GM19240 (cell line): ENCODE results near the gene RASSF5.
A peak's percentile ranks its signal among the peaks of the same experiment; 100 is the strongest.

Source experiments
- DNase-seq: peaks from one replicate; pipeline ENCODE4 v3.0.0; 2011; ENCODE audit warnings: low spot score; ENCODE audit not compliant: insufficient read length

RASSF5 gene

DNA sequence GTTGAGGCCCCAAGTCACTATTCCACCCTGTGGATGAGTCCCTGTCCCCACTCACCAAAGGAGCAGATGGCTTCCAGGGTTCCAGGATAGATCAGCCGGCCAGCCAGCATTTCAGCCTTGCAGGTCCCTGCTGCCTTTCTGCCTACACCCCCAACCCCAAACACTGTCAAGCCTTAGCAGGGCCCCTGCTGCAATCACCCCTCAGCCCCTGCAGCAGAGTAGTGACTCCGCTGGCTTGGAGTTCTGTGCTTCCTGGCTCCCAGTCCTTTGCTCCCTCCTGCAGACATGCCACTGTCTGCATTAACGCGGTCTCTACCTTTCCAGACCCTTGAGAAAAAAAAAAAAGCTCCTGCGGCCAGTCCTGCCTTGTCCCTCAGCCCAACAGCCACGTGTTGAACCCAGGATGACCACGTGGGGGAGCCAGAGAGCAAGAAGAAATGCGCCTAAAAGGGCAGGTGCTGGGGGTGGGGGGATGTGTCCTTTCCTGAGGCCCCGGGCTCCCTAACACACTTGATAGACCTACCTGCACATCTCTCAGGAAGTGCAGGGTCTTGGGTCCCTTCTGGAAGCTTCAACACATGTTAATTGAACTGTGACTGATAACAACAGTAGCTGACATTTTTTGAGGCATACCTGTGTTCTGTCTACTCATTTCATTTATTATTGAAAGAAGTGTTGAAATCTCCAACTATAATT is 37.4 kb downstream of the RASSF5 start:
- DNase-seq: peak; percentile 73

DNA sequence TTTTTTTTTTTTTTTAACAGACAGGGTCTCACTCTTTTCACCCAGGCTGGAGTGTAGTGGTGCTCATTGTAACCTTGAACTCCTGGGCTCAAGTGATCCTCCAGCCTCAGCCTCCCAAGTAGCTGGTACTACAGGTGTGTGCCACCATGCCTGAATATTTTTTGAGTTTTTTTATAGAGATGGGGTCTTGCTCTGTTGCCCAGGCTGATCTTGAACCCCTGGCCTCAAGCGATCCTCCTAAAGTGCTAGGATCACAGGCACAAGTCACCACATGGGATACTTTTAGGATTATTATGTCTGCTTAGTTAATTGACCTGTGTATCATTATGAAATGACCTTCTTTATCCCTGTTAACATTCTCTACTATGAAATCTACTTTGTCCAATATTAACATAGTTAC is 38.0 kb downstream of the RASSF5 start:
- no peak for DNase-seq

DNA sequence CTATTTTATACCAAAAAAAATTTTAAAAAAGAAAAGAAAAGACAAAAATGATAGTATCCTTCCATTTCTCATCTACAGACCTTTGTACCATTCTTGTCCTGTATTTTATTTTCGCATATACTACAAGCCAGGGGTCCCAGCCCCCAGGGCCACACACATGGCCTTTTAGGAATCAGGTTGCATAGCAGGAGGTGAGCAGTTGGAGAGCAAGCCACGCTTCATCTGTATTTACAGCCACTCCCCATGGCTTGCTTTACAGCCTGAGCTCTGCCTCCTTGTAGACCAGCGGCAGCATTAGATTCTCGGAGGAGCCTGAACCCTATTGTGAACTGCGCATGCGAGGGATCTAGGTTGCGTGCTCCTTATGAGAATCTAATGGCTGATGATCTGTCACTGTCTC is 39.8 kb downstream of the RASSF5 start:
- DNase-seq: no peak

DNA sequence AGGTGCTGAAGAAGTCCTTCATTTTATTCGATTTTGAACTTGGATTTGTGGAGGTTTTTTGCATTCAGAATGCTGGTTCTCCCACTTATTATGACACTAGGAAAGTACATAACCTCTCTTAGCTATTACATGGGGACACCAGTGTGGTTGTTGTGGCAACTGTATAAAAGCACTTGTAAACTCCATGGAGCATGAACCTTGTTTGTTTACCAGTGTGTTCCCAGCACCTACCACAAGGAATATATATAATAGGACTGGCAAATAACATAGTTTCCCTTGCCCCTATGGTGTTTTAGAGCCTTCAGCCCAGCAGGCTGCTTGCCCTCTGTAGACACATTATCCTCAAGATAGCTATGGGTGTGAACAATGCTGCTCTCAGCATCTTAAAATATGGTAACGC is 43.1 kb downstream of the RASSF5 start:
- no peak for DNase-seq

DNA sequence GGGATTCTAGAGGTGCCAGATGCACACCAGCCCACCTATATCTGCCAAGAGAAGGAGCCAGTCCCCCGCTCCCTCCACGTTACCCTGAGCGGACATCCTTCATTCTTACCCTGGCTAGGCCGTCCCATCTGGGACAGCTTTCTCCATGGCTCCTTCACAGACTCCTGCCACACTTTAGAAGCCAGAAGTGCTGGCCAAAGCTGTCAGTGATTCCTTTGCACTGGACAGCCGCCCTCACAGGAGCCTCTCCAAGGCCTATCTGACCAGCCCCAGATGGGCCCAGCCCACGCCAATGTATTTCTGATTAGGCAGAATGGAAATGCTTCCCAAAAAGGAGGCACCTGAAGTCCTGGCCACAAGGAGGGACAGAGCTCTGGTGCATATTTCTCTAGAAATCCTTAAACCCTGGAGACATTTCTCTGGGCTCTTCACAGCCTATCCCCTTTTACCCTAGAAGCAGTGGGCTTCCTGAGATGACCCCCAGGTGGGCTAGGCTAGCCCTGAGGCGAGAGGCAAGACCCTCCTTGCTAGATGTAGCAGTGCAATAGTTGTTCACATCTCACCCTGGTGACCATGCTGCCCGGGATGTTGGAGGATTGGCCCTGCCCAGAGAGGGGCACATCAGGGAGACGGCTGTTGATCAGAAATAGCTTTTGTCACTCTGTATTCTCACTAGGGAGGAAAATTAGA is 44.1 kb downstream of the RASSF5 start:
- DNase-seq: no peak

DNA sequence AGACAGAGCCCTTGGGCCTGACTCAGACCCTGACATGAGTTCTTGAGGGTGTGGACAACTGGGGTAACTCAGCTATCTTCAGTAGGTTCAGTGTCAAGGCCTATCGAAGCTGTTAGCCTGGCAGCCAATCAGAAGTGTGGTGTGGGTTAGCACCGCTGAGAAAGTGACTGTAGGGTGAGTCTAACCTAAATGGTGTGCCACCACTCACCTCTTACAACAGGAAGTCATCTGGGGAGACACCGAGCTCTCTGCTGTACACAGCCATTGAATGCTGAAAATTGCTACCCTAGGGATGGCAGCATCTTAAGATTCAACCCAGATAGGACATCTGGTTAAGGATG is 44.6 kb downstream of the RASSF5 start:
- DNase-seq: no peak

DNA sequence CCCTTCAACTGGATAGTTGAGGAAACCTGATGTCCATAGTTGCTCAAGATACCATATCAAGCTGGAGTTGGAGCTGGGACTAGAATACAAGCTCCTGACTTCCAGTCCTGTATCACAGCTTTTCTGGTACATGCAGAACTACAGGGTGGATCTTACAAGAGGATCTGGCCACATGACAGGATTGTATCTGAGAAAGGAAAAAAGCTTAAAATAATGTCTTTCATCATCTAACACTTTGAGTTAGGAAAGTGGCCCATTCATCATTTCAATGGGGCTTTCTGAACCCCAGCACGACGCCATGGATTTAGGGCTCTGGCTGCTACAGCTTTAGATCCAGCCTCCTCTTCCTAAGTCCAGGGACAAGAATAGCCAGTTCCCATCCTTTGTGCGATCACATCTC is 46.9 kb downstream of the RASSF5 start:
- no peak for DNase-seq

DNA sequence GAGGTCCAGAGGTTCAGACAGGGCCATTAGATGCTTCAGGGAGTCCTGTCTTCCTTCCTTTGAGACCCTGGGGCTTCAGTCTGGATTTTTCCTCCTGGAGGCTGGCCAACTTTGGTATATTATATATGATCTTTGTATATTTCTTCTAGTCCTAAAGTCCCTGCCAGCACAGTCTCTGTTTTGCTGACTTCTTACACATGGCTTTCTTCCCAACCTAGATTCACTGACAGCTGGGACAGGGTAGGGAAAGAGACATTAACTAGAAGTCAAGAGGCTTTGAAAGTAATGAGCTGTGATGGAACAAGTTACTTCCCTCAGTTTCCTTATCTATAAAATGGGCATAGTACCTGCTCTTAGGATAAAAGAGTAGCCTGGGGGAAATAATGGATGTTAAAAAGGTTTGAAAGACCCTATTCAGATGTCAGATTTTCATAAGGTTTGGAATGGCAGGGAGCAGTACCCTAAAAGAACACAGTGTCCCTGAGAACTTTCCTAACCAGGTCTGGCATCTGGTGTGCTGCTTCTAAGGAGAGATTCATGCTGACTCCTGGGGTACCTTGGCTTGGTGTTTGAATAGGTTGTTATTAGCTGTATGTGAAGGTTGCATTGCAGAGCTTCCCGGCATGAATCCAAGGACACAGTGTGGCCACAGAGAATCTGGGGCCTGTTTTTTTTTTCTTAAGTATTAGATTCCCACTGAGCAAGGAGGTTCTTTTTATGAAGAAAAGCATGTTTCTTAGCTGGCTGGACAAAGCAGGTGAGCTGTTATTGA is 47.6 kb downstream of the RASSF5 start:
- DNase-seq: no peak

DNA sequence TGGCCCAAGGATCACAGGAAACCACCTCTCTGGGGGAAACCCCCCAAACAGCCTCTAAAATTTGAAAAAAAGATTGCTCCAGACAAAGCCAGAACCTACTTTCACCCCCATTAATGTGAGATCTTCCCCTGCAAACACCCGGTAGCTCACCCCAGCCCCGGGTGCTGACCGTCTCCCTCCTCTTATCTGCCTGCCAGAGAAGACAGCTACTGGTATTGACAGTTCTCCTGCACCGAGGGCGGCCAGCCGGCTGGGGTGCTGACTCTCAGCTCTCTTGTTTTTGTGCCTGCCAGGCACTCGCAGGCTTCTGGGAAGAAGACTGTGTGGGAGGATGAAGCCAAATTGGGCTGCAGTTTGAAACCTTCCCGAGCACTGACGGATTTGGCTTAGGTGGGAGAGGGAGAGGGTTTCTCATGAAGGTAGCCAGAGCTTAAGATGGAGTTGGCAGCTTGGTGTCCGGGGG is 48.2 kb downstream of the RASSF5 start:
- DNase-seq: no peak

DNA sequence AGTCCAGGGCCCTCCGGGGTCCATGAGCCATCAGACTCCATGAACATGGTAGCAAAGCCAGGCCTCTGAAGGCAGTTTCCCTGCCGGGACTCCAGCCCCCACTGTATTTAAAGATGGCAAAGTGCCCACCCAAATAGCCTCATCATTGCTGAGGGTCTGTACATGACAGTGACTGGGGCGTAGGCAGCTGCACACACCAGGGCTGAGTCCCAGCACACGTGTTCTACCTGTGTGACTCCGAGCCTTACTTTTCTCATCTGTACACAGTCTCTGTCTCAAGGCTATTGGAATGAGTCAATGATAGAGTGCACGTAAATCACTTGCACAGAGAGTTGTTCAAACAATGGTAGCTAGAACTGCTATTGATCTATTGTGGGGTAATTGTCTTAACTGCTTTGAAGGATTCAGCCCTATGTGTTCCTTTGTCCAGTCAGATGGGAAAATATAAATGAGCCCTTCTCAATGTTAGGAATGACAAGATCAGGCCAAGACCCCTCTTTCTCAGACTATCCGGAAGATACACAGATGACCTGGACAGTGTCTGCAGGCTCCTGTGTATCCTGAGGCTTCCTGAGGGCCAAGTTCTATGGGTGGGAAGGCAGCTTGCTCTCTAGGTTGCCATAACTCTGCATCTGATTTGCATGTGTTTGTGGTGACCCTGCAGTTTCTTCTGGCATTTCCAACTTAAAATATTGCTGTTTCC is 48.9 kb downstream of the RASSF5 start:
- DNase-seq: no peak

DNA sequence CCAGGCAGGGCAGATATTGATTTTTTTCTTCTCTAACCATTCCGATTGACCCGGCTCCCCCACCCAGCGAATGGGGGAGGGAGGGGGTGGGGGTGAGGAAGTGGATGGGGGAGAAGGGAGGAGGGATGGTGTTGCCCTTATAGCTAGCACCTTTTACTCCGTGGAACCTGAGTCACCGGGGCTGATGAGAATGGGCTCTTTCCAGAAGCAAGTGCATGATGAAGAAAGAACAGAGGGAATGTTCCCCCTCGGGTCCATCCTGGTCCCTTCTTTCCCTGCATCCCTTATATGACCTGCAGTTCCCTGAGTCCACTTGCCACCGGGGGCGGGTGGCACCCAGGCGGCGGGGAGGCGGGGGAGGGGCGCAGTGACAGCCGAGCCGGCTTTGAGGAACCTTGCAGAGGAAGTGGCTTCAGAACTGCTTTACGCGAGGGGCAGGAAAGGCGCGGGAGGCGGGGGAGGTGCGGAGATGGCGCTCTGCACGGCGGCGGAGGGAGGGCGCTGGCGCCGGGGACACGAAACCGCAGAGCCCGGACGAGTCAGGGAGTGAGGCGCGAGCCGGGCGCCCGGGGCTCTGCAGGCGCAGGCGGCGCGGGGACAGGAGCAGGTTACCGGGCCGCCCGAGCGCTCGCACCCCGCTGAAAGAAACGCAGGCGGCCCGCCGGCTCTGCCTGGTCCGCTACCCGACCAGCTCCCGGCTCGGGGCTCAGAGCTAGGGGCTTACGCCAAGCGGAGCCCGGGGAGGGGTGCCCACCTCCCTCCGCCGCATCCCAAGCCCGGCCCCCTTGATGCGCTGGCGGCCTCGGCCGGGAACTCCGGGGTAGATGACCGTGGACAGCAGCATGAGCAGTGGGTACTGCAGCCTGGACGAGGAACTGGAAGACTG is 49.7 kb downstream of the RASSF5 start:
- no peak for DNase-seq

DNA sequence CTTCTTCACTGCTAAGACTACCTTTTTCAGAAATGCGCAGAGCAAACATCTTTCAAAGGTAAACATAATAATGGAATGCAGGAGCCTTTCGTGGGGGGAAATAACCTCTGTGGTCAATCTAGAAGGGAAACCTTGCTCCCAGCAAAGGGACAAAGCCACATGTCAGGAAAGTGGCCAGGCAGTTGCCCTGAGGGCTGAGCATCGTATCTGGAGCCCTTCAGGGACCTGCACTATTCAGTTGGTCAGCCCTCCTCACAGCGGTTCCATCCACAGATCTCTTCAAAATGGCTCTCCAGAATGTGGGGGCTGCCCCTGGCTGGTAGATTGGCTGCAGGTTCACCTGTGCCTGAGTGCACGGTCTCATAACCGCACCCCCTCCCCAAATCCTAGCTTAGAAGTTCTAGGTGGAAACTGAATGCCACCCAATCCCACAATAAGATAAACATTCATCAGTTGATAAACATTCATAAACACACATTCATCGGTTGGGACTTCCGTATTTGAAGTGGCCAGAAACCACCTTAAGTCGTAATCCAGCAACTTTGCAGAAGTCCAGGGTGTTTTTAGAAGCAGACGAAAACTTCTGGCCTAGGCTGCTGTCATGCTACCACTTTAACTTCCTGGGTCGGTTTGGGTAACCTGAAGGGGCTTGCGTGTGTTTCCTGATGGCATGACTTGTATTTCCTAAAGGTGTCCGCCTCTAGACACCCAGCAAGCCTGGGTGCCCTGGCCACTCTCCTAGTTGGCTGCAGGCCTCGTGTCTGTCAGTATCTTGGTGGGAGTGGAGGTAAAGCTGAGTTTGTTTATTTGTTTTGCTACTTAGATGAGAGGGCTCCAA is 50.5 kb downstream of the RASSF5 start:
- DNase-seq: no peak

DNA sequence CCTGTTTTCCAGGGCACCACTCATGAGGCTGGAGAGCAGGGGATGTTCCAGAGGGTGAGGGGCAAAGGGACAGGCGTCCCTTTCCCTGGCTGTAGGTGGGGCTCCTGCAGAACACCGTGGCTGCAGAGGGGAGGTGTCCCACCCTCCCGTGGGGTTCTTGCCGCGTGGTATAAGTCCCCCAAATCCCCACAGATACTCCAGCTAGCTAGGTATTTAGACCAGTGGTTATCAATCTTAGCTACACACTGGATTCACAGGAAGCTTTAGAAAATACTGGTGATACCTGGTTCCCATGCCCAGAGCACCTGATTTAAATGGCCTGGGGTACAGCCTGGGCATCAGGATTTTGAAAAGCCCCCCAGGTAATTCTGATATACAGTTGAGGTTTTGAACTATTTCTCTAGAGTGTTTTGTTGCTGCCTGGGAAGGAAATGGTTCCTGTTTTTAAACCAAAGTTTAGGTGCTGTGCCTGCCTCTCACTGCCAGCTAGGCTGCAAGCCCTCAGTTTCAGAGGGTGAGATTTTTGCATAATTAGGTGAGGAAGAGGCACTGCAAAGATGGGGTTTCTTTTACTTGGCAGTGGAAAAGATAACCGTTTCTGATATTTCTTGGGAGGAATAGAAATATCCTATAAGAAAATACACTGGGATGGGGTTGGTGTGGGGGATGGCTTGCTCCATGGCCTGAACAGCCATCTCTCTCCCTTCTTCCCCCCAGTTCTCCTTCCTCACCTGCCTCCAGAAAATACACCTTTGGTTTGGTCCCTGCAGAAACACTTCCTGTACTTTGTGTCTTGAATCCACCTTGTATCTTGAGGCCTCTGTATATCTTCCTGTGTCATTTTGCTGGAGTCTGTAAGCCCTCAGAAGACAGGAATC is 51.7 kb downstream of the RASSF5 start:
- DNase-seq: no peak

DNA sequence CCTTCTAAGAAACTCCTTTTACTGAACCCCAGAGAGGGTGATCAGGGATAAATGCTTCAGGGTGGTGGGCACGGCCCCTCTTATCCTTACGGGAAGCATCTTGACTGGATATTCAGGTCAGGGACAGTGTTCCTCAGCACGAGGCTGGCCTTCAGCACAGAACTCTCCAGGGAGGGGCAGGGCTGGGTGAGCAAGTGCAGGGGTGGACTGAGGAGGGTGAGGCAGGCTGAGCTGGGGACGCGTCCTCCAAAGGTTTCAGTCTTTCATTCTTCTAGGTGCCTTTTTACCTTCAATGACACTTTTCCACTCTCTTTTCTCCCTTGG is 52.3 kb downstream of the RASSF5 start:
- DNase-seq: no peak

DNA sequence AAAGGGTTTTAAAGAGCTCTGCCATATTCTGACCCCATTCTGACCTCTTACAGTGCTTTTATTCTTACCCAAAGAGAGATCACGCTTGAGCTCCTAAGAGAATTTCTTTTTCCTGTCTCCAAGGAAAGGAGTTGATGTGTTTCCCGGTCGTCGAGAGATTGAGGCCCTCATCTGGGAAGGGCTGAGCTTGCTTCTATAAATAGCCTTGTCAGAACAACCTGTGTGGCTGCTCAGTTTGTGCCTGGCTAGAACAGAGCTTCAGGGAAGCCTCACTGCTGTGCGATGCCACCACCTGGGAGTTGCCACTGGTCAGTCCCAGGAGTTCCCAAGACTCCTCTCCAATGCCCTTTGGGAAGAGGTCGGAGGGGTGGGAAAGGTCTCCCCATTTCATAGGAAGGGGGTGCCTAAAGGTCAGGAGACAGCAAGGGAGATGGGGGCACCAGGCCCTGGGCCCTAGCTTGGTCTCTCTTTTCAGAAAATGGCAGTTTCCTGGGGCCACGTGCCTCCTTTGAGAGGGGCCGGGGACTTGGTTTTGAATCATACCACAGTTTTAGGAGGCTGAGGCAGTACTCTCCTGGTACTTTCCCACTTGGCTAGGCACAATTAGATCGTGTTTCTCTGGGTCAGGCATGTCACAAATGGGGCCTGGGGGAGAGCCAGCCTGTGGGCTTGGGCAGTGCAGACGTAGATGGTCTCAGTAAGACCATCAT is 52.8 kb downstream of the RASSF5 start:
- DNase-seq: no peak

DNA sequence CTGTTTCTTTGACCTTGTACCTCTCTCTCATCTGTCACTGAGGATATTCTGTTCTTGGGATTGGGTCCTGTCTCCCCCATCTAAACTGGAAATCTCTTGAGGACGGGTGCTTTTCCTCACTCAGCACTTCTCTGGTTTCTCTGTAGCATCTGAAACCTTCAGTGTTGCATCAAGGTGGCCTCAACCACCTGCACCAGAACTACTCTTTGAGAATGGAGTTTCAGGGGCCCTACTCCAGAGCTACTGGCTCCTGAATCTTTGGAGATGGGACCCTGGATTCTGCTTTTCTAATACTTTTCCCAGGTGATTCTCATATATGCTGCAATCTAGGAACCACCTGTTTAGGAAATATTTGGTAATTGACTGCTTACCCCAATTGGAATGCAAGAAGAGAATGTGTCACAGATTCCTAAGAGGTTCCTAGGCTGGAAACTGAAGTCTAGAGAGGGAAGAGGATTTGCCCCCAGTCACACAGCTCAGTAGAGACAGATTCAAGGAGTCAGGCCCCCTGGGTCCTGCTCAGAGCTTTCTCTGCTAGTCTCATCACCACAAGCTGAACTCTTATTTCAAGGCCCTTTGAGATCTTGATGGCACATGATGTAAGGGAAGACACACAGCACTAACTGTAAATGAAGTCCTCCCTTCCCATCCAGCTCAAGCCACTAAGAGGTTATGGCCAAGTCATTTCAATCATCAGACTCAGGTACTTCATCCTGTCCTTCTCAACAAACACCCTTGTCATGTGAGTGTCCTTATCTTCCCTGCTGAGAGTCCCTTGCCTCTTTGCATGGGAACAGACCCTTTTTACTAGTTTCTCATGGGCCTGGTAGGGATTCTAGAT is 56.3 kb downstream of the RASSF5 start:
- no peak for DNase-seq

DNA sequence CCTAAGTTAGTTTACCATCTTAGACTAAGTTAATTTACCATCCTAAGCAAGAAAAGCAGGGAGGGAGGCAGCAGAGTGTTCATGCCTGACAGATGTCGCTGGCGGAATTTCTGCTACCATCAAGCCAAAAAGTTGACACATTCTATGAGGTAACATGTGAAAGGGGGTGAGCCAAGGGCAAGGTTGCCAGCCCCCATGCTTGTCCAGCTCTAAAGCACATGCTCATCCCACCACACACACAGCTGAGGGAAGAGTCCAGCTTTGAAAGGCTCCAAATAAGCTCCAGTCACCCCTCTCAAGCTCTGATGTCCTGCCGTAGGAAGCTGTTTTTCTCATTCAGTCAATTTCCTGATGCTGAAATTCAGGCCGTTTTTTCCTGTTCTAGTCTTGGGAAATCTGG is 58.7 kb downstream of the RASSF5 start:
- DNase-seq: no peak

DNA sequence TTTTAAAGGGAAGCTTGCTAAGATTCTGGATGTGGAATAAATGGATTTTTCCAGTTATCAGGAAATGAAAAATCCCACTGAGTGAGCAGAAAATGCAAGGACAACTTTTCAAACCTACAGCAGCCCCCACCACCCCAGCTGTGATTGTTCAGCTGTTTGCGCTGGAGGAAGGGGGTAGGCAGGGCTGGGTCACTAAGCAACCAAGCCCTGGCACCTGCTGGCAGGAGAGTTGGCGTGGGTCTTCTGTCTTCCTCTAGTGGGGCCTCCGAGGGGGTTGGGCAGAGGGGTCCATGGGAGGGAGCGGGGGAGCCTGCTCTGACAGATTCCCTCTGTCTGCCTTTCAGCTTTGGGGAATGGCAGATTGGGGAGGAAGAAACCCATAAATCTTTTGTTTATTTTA is 59.7 kb downstream of the RASSF5 start:
- no peak for DNase-seq
